SK-N-SH treated with all-trans-retinoic acid at 6 μM for 48 hours (cell line): ENCODE results near the gene SYVN1.

ENCODE experiments used
- ATAC-seq: fragments of 200-7000 bp; cut with Tn5 transposase; 3 replicates; pipeline ENCODE4 v1.9.1; 2020; ENCODE audit warnings: mild to moderate bottlenecking, moderate library complexity
- ARNTL ChIP-seq: fragments of 450-650 bp; formaldehyde crosslinking; IDR thresholded peaks from 2 replicates; pipeline ENCODE4 v1.5.0; 2020; ENCODE audit warnings: low read depth, mild to moderate bottlenecking, moderate library complexity, borderline replicate concordance
- BACH2 ChIP-seq: fragments of 250-450 bp; sonication (Bioruptor Pico); IDR thresholded peaks from 2 replicates; pipeline ENCODE4 v1.9.0; 2021; ENCODE audit warnings: mild to moderate bottlenecking, borderline replicate concordance
- CREB5 ChIP-seq: fragments of 250-450 bp; sonication (Bioruptor Pico); IDR thresholded peaks from 2 replicates; pipeline ENCODE4 v1.5.1; 2020; ENCODE audit warnings: low read depth, mild to moderate bottlenecking, moderate library complexity
- CSDC2 ChIP-seq: fragments of 250-450 bp; sonication (Bioruptor Pico); IDR thresholded peaks from 2 replicates; pipeline ENCODE4 v1.5.0; 2020; ENCODE audit warnings: mild to moderate bottlenecking, moderate library complexity
- ESRRG ChIP-seq: fragments of 250-450 bp; sonication (Bioruptor Pico); IDR thresholded peaks from 2 replicates; pipeline ENCODE4 v1.6.1; 2021; ENCODE audit warnings: mild to moderate bottlenecking
- GLIS3 ChIP-seq: fragments of 250-450 bp; sonication (Bioruptor Pico); IDR thresholded peaks from 2 replicates; pipeline ENCODE4 v1.5.0; 2020; ENCODE audit warnings: mild to moderate bottlenecking, moderate library complexity
- OSR1 ChIP-seq: fragments of 250-450 bp; sonication (Bioruptor Pico); IDR thresholded peaks from 2 replicates; pipeline ENCODE4 v1.8.0; 2022; ENCODE audit warnings: moderate library complexity, mild to moderate bottlenecking, inconsistent platforms
- PATZ1 ChIP-seq: fragments of 250-450 bp; sonication (Bioruptor Pico); IDR thresholded peaks from 2 replicates; pipeline ENCODE4 v1.8.0; 2020; ENCODE audit warnings: mild to moderate bottlenecking, moderate library complexity, borderline replicate concordance
- PPARA ChIP-seq: fragments of 250-450 bp; sonication (Bioruptor Pico); IDR thresholded peaks from 2 replicates; pipeline ENCODE4 v1.5.0; 2020; ENCODE audit warnings: mild to moderate bottlenecking, borderline replicate concordance
- RARB ChIP-seq: fragments of 250-450 bp; sonication (Bioruptor Pico); IDR thresholded peaks from 2 replicates; pipeline ENCODE4 v1.8.0; 2021; ENCODE audit warnings: mild to moderate bottlenecking, moderate library complexity
- TCF4 ChIP-seq: fragments of 250-450 bp; sonication (Bioruptor Pico); IDR thresholded peaks from 2 replicates; pipeline ENCODE4 v1.8.0; 2021; ENCODE audit warnings: mild to moderate bottlenecking, moderate library complexity, borderline replicate concordance
- TSHZ2 ChIP-seq: fragments of 250-450 bp; sonication (Bioruptor Pico); IDR thresholded peaks from 2 replicates; pipeline ENCODE4 v1.5.0; 2020; ENCODE audit warnings: mild to moderate bottlenecking, moderate library complexity
- ZC3H10 ChIP-seq: fragments of 250-450 bp; sonication (Bioruptor Pico); IDR thresholded peaks from 2 replicates; pipeline ENCODE4 v1.5.1; 2021; ENCODE audit warnings: mild to moderate bottlenecking, moderate library complexity
- ZFP30 ChIP-seq: fragments of 450-650 bp; formaldehyde crosslinking; IDR thresholded peaks from 2 replicates; pipeline ENCODE4 v1.5.0; 2022; ENCODE audit warnings: mild to moderate bottlenecking, moderate library complexity
- ZNF565 ChIP-seq: fragments of 450-650 bp; formaldehyde crosslinking; conservative IDR thresholded peaks from 2 replicates; pipeline ENCODE4 v1.5.0; 2020; ENCODE audit warnings: low read depth, mild to moderate bottlenecking, moderate library complexity
- ZNF70 ChIP-seq: fragments of 450-650 bp; formaldehyde crosslinking; IDR thresholded peaks from 2 replicates; pipeline ENCODE4 v1.5.0; 2020; ENCODE audit warnings: mild to moderate bottlenecking, moderate library complexity
- ZNF8 ChIP-seq: fragments of 450-650 bp; formaldehyde crosslinking; IDR thresholded peaks from 2 replicates; pipeline ENCODE4 v1.5.0; 2020; ENCODE audit warnings: mild to moderate bottlenecking, moderate library complexity
- TF ChIP-seq, protein P1 (sequence below): fragments of 250-450 bp; sonication (Bioruptor Pico); IDR thresholded peaks from 2 replicates; pipeline ENCODE4 v1.5.1; 2021; ENCODE audit warnings: mild to moderate bottlenecking, moderate library complexity
- TF ChIP-seq, protein P2 (sequence below): fragments of 250-450 bp; sonication (Bioruptor Pico); IDR thresholded peaks from 2 replicates; pipeline ENCODE4 v1.8.0; 2021; ENCODE audit warnings: low read depth, mild to moderate bottlenecking, moderate library complexity, borderline replicate concordance

The SYVN1 gene

GRCh38 chr11:65083134-65083833 is 51.0 kb downstream of the SYVN1 start:
- no peak; the same call in 1 of the 3 replicates for ATAC-seq
- TF ChIP-seq, protein P1, sequence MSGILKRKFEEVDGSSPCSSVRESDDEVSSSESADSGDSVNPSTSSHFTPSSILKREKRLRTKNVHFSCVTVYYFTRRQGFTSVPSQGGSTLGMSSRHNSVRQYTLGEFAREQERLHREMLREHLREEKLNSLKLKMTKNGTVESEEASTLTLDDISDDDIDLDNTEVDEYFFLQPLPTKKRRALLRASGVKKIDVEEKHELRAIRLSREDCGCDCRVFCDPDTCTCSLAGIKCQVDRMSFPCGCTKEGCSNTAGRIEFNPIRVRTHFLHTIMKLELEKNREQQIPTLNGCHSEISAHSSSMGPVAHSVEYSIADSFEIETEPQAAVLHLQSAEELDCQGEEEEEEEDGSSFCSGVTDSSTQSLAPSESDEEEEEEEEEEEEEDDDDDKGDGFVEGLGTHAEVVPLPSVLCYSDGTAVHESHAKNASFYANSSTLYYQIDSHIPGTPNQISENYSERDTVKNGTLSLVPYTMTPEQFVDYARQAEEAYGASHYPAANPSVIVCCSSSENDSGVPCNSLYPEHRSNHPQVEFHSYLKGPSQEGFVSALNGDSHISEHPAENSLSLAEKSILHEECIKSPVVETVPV (CRISPR knock-in tag), result no peak
- no peak for TF ChIP-seq ARNTL (CRISPR knock-in tag)
- TF ChIP-seq TSHZ2 (CRISPR knock-in tag), result no peak
- no peak for TF ChIP-seq PPARA (CRISPR knock-in tag)
- TF ChIP-seq CSDC2, result no peak
- TF ChIP-seq, protein P2, sequence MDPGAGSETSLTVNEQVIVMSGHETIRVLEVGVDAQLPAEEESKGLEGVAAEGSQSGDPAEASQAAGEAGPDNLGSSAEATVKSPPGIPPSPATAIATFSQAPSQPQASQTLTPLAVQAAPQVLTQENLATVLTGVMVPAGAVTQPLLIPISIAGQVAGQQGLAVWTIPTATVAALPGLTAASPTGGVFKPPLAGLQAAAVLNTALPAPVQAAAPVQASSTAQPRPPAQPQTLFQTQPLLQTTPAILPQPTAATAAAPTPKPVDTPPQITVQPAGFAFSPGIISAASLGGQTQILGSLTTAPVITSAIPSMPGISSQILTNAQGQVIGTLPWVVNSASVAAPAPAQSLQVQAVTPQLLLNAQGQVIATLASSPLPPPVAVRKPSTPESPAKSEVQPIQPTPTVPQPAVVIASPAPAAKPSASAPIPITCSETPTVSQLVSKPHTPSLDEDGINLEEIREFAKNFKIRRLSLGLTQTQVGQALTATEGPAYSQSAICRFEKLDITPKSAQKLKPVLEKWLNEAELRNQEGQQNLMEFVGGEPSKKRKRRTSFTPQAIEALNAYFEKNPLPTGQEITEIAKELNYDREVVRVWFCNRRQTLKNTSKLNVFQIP (CRISPR knock-in tag), result no peak
- no peak for TF ChIP-seq ZC3H10 (CRISPR knock-in tag)
- no peak for TF ChIP-seq GLIS3 (CRISPR knock-in tag)
- TF ChIP-seq RARB (CRISPR knock-in tag), result no peak
- TF ChIP-seq ESRRG, result no peak
- TF ChIP-seq CREB5, result no peak
- TF ChIP-seq BACH2 (CRISPR knock-in tag), result no peak
- no peak for TF ChIP-seq PATZ1 (CRISPR knock-in tag)
- no peak for TF ChIP-seq ZNF565
- no peak for TF ChIP-seq OSR1
- no peak for TF ChIP-seq ZNF8 (CRISPR knock-in tag)

GRCh38 chr11:65078786-65079342 is 55.5 kb downstream of the SYVN1 start:
- no peak for ATAC-seq
- TF ChIP-seq, protein P1 (CRISPR knock-in tag), result no peak
- no peak for TF ChIP-seq PPARA (CRISPR knock-in tag)
- TF ChIP-seq, protein P2 (CRISPR knock-in tag), result no peak
- no peak for TF ChIP-seq PATZ1 (CRISPR knock-in tag)
- no peak for TF ChIP-seq ZFP30
- TF ChIP-seq CSDC2, result no peak
- TF ChIP-seq ZNF8 (CRISPR knock-in tag), result no peak
- no peak for TF ChIP-seq ZNF70
- TF ChIP-seq RARB (CRISPR knock-in tag), result no peak
- TF ChIP-seq ESRRG, result no peak
- no peak for TF ChIP-seq OSR1
- no peak for TF ChIP-seq ZC3H10 (CRISPR knock-in tag)
- no peak for TF ChIP-seq TSHZ2 (CRISPR knock-in tag)
- no peak for TF ChIP-seq TCF4 (CRISPR knock-in tag)
- TF ChIP-seq GLIS3 (CRISPR knock-in tag), result no peak
- TF ChIP-seq ZNF565, result no peak
